ENCODE data around the gene CTNND1. TPM values are rescaled to one million over a fixed set of nuclear protein-coding genes. Genes with fewer than 3 reads are reported as not detected.

CTNND1 gene
- total and polyA plus RNA-seq, 7 donors: 9.4 to 35.2 (median 26.1) TPM

DNA sequence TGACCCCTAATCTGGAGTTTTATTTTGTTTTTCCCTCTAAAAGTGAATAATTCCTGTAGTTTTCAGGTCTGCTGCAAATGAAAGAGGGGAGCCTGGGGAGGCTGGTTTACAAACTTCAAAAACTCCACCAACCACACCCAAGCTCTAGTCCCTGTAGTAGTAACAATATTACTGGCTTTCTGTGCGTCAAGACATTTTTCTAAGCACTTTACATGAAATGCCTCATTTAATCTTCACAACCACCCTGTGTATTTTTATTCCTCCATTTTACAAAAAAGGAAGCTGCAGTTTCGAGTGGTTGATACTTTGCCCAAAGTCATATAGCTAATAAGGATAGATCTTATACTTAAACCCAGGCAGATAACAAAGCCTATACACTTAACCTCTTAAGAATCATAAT, 23.5 kb downstream of the CTNND1 start:
- intact Hi-C loops (cut with DNase I): no loop called here
- ATAC-seq (no peak), DNase-seq (no peak)
- 82 to 86% (median 83%) methylated on average over 2 of the region's 2 CpGs for WGBS, 3 donors
- H3K4me1 ChIP-seq: peaks cover 45% of the 10 kb centered on the region
- H3K4me3 ChIP-seq: no peak overlapping the region
- TF ChIP-seq, protein P1, sequence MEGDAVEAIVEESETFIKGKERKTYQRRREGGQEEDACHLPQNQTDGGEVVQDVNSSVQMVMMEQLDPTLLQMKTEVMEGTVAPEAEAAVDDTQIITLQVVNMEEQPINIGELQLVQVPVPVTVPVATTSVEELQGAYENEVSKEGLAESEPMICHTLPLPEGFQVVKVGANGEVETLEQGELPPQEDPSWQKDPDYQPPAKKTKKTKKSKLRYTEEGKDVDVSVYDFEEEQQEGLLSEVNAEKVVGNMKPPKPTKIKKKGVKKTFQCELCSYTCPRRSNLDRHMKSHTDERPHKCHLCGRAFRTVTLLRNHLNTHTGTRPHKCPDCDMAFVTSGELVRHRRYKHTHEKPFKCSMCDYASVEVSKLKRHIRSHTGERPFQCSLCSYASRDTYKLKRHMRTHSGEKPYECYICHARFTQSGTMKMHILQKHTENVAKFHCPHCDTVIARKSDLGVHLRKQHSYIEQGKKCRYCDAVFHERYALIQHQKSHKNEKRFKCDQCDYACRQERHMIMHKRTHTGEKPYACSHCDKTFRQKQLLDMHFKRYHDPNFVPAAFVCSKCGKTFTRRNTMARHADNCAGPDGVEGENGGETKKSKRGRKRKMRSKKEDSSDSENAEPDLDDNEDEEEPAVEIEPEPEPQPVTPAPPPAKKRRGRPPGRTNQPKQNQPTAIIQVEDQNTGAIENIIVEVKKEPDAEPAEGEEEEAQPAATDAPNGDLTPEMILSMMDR (IDR thresholded peaks at IDR 0.05): no peak
- no peaks in the 10 kb centered on the region for H3K27me3 ChIP-seq (ENCODE audit: insufficient read depth in 3 of 3, low read length in 2 of 3)
- no peak overlapping the region for H3K27ac ChIP-seq
- no peaks in the 10 kb centered on the region for H3K9me3 ChIP-seq
- H3K36me3 ChIP-seq (ENCODE audit: insufficient read depth in 1 of 2, low read depth in 1 of 2): peaks cover 0 to under 1% of the 10 kb centered on the region in 2 donors

DNA sequence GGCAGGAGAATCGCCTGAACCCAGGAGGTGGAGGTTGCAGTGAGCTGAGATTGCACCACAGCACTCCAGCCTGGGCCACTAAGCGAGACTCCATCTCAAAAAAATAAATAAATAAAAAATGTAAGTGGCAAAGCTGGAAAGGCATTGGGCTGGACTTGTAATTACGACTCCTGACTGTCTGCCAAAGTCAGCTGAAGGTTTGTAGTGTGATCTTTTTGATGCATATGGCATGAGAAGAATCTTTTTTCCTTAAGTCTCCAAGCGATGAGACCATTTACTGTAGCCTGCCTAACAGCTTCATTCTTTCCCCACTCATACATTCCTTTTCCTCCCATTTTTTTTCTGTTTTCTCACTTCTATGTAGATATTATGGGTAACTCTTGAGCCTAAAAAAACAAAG, 24.8 kb downstream of the CTNND1 start:
- WGBS, 3 donors: 49 to 58% (median 54%) methylated on average over 4 of the region's 4 CpGs
- Histone ChIP-seq H3K4me3 (no peak overlapping the region), H3K4me1 (peaks cover 31% of the 10 kb centered on the region), H3K27ac (no peak overlapping the region), H3K9me3 (no peaks in the 10 kb centered on the region), H3K27me3 (ENCODE audit: insufficient read depth in 3 of 3, low read length in 2 of 3) (no peaks in the 10 kb centered on the region), H3K36me3 (ENCODE audit: insufficient read depth in 1 of 2, low read depth in 1 of 2) (peaks cover 0 to 11% of the 10 kb centered on the region in 2 donors)
- intact Hi-C loops (cut with DNase I): no loop called here
- TF ChIP-seq, protein P1 (IDR thresholded peaks at IDR 0.05): no peak
- DNase-seq: no peak
- no peak for ATAC-seq

DNA sequence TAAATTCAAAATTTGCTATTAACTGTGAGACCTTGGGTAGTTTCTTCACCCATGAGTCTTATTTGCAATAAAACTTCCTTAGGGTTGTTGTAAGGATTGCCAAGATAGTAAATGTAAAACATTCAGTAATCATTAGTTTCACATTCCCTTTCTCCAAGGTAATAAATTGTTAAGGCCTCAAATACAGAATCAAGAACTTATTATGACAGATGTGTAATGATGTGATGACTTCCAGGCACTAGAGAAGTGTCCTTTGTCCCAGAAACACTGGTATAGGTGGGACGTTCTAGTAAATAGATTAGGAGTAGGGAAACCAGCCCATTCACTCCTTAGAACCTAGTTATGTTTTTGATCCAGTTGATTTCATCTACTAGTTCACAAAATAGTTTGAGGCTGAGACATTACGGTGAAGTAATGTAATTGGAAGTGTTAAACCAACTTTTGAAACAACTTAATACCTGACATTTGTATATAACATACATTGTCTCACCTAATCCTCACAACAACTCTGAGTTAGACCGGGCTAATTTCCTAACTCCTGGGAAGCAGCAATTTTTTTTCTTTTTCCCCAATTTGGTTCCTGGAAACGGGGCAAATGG, 25.5 kb downstream of the CTNND1 start:
- intact Hi-C loops (cut with DNase I): no loop called here

DNA sequence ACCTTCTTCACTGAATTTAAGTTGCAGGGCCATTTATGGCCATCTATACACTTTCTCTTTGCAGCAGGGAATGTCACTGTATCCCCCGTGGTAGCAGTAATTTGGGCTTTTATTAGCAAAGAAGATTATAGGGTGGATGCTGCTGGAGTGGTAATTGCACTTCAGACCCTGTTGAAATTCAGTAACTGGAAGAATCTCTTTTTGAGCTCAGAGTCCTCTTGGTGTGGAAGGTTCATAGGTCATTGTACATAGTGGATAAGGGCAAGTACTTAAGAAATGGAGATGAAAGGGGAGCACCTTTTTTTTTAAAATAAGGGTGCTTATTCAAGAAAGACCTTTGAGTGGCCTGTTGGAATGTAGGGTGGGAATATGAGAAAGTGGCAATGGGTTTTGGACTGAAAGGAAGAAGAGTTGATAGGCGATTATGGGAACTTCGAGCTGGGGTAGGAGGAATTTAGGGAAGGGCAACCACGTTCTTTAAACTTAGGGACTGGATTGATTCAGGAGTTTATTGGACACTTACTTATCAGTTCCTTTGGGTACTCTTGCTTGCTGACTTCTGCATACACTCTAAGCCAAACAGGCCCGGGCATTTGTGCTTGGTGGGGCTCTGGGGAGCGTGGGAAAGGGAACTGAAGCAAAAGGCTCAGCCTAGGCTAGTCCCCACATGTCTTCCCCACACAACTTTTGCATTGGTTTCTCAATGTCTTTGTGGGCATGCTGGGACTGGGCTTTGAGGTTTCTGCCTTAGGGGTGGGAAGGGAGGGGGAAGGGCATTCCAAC, 26.5 kb downstream of the CTNND1 start:
- whole genome bisulfite sequencing, 3 donors: 52 to 68% (median 56%) methylated on average over 6 of the region's 6 CpGs
- no peak for ATAC-seq
- Histone ChIP-seq H3K4me1 (peaks cover 31% of the 10 kb centered on the region), H3K27ac (no peak overlapping the region), H3K27me3 (ENCODE audit: insufficient read depth in 3 of 3, low read length in 2 of 3) (no peaks in the 10 kb centered on the region), H3K4me3 (no peak overlapping the region), H3K36me3 (ENCODE audit: insufficient read depth in 1 of 2, low read depth in 1 of 2) (peaks cover 2 to 22% of the 10 kb centered on the region in 2 donors), H3K9me3 (no peaks in the 10 kb centered on the region)
- TF ChIP-seq, protein P1 (IDR thresholded peaks at IDR 0.05): no peak
- intact Hi-C loops (cut with DNase I): no loop called here
- DNase-seq: no peak

More for the DNA sequence above, 25.5 kb downstream of the CTNND1 start:
- H3K4me3 ChIP-seq: no peak overlapping the region
- H3K4me1 ChIP-seq: peaks cover 30% of the 10 kb centered on the region
- TF ChIP-seq, protein P1 (IDR thresholded peaks at IDR 0.05): no peak
- no peak for DNase-seq
- WGBS, 3 donors: 54 to 82% (median 63%) methylated on average over 4 of the region's 4 CpGs
- H3K27me3 ChIP-seq (ENCODE audit: insufficient read depth in 3 of 3, low read length in 2 of 3): no peaks in the 10 kb centered on the region
- H3K9me3 ChIP-seq: no peaks in the 10 kb centered on the region
- no peak for ATAC-seq
- H3K27ac ChIP-seq: no peak overlapping the region
- H3K36me3 ChIP-seq (ENCODE audit: insufficient read depth in 1 of 2, low read depth in 1 of 2): peaks cover 0 to 17% of the 10 kb centered on the region in 2 donors

Data from psoas muscle (tissue), 8 donors.